Measurements from ENCODE around the gene DAPK2.

- TF ChIP-seq POLR2AphosphoS5 (IDR thresholded peaks at IDR 0.05; ENCODE audit: low read depth, low read length) (no peak), CTCF (IDR thresholded peaks at IDR 0.05) (no peak), YY1 (IDR thresholded peaks at IDR 0.05; ENCODE audit: low read depth) (no peak), MXI1 (IDR thresholded peaks at IDR 0.05; ENCODE audit: low read depth, low read length) (no peak)
Measured at GRCh38 chr15:63920504-63921175, 125.6 kb downstream of the DAPK2 start.

Data from SK-N-SH (cell line).